Smooth muscle cell (in vitro differentiated cells): ENCODE data around the gene TACR1. TPM values are rescaled to one million over a fixed set of nuclear protein-coding genes. Genes with fewer than 3 reads are reported as not detected.

Experiments
- DNase-seq: peaks from one replicate; lab custom pipeline; 2025; ENCODE audit not compliant: unreplicated experiment; lab: John Stamatoyannopoulos, UW
- H2AFZ ChIP-seq: fragments of 200-600 bp; sonication (generic); 2 replicates; pipeline ENCODE4 v1.6.0; 2016; ENCODE audit warnings: antibody characterized with exemption, low read depth, mild to moderate bottlenecking
- H3F3A ChIP-seq: fragments of 200-600 bp; sonication (generic); 2 replicates; pipeline ENCODE4 v1.6.0; 2017; ENCODE audit warnings: antibody characterized with exemption, low read depth
- H3K27ac ChIP-seq: fragments of 200-600 bp; sonication (generic); 2 replicates; pipeline ENCODE4 v1.5.1; 2016; ENCODE audit warnings: low read depth, mild to moderate bottlenecking
- H3K27me3 ChIP-seq: fragments of 200-600 bp; sonication (generic); 2 replicates; pipeline ENCODE4 v1.6.1; 2016; ENCODE audit warnings: low read depth, mild to moderate bottlenecking
- H3K36me3 ChIP-seq: fragments of 200-600 bp; sonication (generic); 2 replicates; pipeline ENCODE4 v1.5.1; 2016; ENCODE audit warnings: low read depth
- H3K4me1 ChIP-seq: fragments of 200-600 bp; sonication (generic); 2 replicates; pipeline ENCODE4 v1.5.1; 2016; ENCODE audit warnings: low read depth
- H3K4me2 ChIP-seq: fragments of 200-600 bp; sonication (generic); 2 replicates; pipeline ENCODE4 v1.6.0; 2016; ENCODE audit warnings: mild to moderate bottlenecking
- H3K4me3 ChIP-seq: fragments of 200-600 bp; sonication (generic); 2 replicates; pipeline ENCODE4 v1.5.1; 2016; ENCODE audit warnings: mild to moderate bottlenecking
- H3K79me2 ChIP-seq: fragments of 200-600 bp; sonication (generic); 2 replicates; pipeline ENCODE4 v1.6.0; 2016; ENCODE audit warnings: low read depth, mild to moderate bottlenecking
- H3K9ac ChIP-seq: fragments of 200-600 bp; sonication (generic); 2 replicates; pipeline ENCODE4 v1.6.0; 2016; ENCODE audit warnings: low read depth
- H3K9me3 ChIP-seq: fragments of 200-600 bp; sonication (generic); replicated peaks from 2 replicates; pipeline ENCODE4 v1.5.1; 2016; ENCODE audit warnings: low read depth
- H4K20me1 ChIP-seq: fragments of 200-600 bp; sonication (generic); 2 replicates; pipeline ENCODE4 v1.6.0; 2016; ENCODE audit warnings: low read depth
- WGBS: methylation state at CpG from one replicate; pipeline ENCODE4 v1.1.7; 2016; ENCODE audit warnings: low lambda C conversion rate; 5-methylcytosine and 5-hydroxymethylcytosine counted together
- polyA plus RNA-seq: library from polyadenylated mRNA; unstranded; fragments of >200 nt; fragmentation: Nextera tagmentation; extraction: Ambion mirVana; gene quantifications from 2 replicates; pipeline ENCODE4 v1.2.1, GENCODE V29; 2016
- total RNA-seq: library from RNA; depleted of rRNA; stranded (reverse); fragments of >200 nt; gene quantifications from 2 replicates; pipeline ENCODE4 v1.2.3, GENCODE V29; 2014
- TF ChIP-seq, protein P1 (sequence below): fragments of 200-600 bp; sonication (generic); IDR thresholded peaks from 2 replicates; pipeline ENCODE4 v1.5.1; 2017; ENCODE audit warnings: borderline replicate concordance, mild to moderate bottlenecking, antibody characterized with exemption; ENCODE audit not compliant: insufficient read depth, poor library complexity, severe bottlenecking

TACR1 gene
- total and polyA plus RNA-seq, 2 experiments from 2014 or later = 0.93 to 4.5 TPM

DNA sequence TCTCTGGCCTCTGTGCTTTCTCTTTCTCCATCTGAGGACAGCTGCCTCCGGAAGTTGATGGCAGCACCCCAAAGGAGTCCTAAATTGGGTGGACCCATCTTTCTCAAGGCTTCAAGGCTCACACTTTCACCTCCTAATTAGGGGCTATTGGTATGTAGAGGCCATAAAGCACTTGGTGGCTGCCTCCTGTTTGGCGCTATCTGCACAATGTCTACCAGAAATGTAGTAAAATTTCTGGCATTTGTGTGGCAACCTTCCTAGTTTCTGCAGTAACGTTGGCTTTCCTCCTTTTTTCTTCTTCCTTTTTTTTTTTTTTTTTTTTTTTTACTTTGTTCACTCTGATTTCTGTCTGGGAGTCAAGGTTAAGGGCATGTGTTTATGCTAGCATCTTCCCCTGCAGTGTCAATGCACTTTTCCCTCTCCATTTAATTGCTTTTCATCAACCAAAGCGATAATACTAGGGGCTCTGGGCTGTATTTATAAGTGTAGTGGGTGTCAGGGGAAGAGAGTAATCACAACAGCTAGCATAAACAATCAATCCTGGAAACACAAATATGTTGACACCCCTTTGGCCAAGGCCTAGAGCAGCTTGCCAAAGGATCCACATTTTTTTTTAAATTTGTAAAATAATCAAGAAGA is 86.0 kb downstream of the TACR1 start:
- Histone ChIP-seq H3K36me3 (no peaks in the 10 kb centered on the region), H3K9ac (no peak overlapping the region), H3K79me2 (no peaks in the 10 kb centered on the region), H3K4me2 (no peak overlapping the region), H3K27ac (no peak overlapping the region), H3K9me3 (no peaks in the 10 kb centered on the region), H3K27me3 (no peaks in the 10 kb centered on the region), H4K20me1 (no peaks in the 10 kb centered on the region), H3K4me1 (no peaks in the 10 kb centered on the region), H3F3A (no peaks in the 10 kb centered on the region), H3K4me3 (no peak overlapping the region), H2AFZ (no peak overlapping the region)
- 63% methylated on average over 4 of the region's 4 CpGs for WGBS
- DNase-seq = no peak
- TF ChIP-seq, protein P1, sequence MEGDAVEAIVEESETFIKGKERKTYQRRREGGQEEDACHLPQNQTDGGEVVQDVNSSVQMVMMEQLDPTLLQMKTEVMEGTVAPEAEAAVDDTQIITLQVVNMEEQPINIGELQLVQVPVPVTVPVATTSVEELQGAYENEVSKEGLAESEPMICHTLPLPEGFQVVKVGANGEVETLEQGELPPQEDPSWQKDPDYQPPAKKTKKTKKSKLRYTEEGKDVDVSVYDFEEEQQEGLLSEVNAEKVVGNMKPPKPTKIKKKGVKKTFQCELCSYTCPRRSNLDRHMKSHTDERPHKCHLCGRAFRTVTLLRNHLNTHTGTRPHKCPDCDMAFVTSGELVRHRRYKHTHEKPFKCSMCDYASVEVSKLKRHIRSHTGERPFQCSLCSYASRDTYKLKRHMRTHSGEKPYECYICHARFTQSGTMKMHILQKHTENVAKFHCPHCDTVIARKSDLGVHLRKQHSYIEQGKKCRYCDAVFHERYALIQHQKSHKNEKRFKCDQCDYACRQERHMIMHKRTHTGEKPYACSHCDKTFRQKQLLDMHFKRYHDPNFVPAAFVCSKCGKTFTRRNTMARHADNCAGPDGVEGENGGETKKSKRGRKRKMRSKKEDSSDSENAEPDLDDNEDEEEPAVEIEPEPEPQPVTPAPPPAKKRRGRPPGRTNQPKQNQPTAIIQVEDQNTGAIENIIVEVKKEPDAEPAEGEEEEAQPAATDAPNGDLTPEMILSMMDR = no peak

DNA sequence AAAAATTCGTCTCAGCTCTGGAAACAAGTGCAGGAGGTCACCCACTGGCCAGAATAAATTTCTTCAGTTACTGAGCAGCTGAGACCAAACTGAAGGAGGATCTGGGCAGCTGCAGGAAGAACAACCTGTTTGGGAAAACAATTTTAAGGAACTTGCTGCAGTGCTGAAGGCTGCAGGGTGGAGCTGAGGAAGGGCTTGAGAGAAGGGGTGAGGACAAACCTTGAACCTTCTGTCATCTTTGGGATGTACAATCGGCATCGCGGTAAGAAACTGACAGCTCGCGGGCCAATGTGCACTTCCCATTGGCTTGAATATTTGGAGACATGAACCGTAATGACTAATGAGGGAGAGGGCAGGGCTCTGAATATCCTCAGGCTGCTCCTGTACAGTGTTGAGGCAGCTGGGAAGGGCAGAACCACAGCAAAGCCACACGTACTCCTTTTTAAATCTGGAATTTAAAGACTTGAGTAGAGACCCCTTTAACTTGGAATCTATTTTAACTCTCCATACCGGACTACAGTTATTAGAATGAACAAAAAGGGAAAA is 90.3 kb downstream of the TACR1 start:
- Histone ChIP-seq H3K4me2 (no peak overlapping the region), H3K9ac (no peak overlapping the region), H3K79me2 (no peaks in the 10 kb centered on the region), H3K27me3 (no peaks in the 10 kb centered on the region), H3F3A (no peaks in the 10 kb centered on the region), H3K4me1 (no peaks in the 10 kb centered on the region), H3K4me3 (no peak overlapping the region), H3K27ac (no peak overlapping the region), H2AFZ (no peak overlapping the region), H3K9me3 (no peaks in the 10 kb centered on the region), H3K36me3 (no peaks in the 10 kb centered on the region), H4K20me1 (no peaks in the 10 kb centered on the region)
- 84% methylated on average over 9 of the region's 9 CpGs for WGBS
- no peak for DNase-seq
- TF ChIP-seq, protein P1 = no peak

DNA sequence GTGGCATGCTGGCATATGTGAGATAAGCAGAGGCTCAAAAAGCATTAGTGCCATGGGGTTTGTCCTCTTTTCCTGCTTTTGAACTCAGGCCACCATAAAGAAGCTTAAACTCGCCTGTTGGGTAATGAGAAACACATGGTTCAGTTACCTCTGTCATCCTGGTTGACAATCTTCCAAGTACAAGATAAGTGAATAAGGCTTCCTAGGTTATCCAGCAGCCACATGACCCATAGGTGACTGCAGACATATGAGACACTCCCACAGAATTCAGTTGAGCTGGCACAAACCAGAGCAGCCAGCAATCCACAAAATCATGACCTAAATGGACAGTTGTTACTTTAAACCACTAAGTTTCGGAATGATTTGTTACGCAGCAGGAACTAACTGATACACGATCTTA is 97.3 kb downstream of the TACR1 start:
- no peak for DNase-seq
- no peak overlapping the region for H3K9ac ChIP-seq

More for the DNA sequence above, 97.3 kb downstream of the TACR1 start:
- Histone ChIP-seq H3K27me3 (no peaks in the 10 kb centered on the region), H3F3A (peaks cover 12% of the 10 kb centered on the region), H4K20me1 (no peaks in the 10 kb centered on the region), H3K4me3 (no peak overlapping the region), H3K9me3 (no peaks in the 10 kb centered on the region), H2AFZ (no peak overlapping the region), H3K4me1 (peaks cover 3% of the 10 kb centered on the region), H3K36me3 (no peaks in the 10 kb centered on the region), H3K79me2 (no peaks in the 10 kb centered on the region), H3K27ac (no peak overlapping the region), H3K4me2 (no peak overlapping the region)
- TF ChIP-seq, protein P1 = no peak
- WGBS = 97% methylated on average over 4 of the region's 4 CpGs
